ENCODE results near the gene FGFR2.

FGFR2 gene

DNA sequence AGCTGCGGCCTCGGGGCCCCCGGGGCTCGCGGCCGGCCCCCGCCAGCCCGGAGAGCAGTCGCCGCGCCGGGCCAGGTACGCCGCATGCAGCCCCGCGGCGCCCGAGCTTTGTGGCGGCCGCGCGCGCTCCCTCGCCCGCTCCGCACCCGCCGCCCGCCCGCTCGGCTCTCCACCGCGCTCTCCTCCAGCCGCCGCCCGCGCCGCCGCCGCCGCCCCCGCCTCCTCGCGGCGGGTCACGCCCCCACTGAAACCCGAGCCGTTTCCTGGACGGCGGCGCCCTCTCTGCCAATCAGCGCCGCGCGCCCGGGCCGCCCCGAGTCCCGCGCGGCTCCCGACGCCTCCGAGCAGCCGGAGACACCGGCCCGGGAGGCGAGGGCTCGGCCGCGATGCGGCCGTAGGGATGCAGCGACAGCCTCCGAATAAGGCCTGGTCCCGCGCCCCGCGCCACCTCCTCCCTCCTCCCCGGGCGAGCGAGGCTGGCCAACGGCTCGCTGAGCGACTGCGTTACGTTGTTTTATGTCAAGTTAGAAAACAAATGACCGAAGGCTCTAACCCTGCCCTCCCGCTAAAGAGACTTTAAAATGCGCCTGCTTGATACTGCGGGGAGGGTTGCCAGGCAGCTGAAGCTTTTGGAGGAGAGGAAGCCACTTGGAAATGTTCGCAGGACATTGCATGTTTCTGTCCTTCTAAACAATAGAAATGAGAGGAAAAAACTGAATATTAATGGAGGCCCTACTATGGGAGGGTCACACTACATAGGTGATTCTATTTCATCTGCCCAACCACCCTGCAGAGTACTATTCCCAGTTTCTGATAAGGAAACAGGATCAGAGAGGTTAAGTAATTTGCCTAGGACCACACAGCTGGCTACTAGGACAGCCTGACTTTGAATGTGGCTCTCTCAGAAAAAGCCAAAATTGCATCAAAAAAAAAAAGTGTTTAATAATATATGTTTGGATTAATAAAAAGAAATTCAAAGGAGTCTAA lies at the start of gene FGFR2:
TSS of gene FGFR2 (minus strand) at position 182 of the 987 bp plus-strand sequence. CDS start 4,627 bp downstream, outside the sequence.
- peak; percentile 78 for DNase-seq

DNA sequence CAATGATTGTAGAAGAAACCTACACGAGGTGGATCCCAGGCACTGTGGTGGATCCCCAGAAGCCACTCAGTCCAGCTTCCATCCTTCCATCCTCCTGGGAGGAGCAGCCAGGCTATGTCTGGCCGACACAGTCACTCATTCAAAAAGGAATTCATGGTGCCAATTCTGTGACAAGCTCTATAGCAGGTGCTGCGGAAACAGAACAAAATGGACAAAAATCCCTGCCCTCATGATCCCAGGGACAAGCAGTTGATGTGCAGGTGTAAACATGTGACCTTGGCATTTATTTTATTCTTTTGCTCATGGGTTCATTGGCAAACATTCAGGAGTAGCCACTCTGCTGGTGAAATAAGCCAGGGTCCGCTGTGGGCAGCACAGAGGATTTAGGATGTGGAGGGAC lies 49.2 kb upstream of the FGFR2 start:
- no peak for DNase-seq

DNA sequence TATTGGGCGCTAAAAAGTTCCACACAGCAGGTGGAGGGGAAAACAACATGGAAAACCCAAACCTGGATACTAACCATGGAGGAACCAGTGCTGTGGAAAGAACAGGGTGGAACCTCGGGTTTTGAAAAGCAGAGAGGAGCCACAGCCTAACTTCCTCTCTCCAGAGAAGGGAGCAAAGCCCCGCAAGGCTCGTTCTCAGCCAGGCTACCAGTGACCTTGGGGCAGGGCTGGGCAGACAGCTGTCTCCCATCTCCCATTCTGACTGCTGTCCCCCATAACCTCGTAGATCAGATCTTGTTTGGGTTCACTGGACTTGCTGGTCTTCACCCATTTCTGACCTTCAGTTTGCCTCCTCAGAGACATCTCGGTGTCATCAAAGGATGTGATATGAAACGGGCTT lies 47.5 kb upstream of the FGFR2 start:
- DNase-seq = no peak

- DNase-seq = no peak
Observed at GRCh38 chr10:121644501-121644900, 46.3 kb upstream of the FGFR2 start.

DNA sequence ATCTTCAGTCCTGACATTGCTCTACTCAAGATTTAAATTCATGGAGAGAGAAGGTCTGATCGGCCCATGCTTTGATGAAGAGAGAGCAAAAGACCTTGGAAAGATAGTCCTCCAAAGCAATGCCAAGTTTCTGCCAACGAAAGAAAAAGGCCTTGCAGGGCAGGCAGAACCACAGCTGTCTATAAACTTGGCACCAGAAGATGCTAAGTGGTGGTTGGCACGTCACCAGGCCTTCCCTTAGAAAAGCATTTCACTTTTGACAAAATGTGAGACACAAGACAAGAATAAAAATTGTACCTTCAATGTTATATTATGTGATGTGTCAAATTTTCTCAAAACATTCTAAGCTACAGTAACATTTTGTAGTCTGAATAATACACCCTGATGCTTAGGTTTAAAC lies 42.0 kb upstream of the FGFR2 start:
- no peak for DNase-seq

GRCh38 chr10:121639416-121639815 lies 41.2 kb upstream of the FGFR2 start:
- DNase-seq = no peak

DNA sequence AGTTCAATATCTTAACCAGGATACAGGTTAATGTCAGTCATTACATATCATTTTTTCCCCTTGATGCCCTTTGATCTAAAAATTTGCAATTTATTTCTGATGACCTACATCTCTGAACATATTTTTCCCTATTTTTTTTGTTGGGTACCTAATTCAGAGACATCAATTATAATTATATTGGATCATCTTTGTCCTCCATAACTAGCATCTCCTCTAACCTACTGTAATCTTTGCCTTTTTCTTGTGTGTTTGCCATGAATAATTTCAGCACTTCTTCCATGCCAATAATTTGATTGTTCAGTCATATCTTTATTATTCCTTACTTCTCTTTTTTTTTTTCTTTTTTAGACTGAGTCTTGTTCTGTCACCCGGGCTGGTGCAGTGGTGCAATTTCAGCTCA lies 39.2 kb upstream of the FGFR2 start:
- no peak for DNase-seq

GRCh38 chr10:121633056-121633455 lies 34.8 kb upstream of the FGFR2 start:
- no peak for DNase-seq

GRCh38 chr10:121631365-121632029 lies 33.3 kb upstream of the FGFR2 start:
- no peak for DNase-seq

GRCh38 chr10:121628859-121629258 lies 30.6 kb upstream of the FGFR2 start:
- DNase-seq = no peak

DNA sequence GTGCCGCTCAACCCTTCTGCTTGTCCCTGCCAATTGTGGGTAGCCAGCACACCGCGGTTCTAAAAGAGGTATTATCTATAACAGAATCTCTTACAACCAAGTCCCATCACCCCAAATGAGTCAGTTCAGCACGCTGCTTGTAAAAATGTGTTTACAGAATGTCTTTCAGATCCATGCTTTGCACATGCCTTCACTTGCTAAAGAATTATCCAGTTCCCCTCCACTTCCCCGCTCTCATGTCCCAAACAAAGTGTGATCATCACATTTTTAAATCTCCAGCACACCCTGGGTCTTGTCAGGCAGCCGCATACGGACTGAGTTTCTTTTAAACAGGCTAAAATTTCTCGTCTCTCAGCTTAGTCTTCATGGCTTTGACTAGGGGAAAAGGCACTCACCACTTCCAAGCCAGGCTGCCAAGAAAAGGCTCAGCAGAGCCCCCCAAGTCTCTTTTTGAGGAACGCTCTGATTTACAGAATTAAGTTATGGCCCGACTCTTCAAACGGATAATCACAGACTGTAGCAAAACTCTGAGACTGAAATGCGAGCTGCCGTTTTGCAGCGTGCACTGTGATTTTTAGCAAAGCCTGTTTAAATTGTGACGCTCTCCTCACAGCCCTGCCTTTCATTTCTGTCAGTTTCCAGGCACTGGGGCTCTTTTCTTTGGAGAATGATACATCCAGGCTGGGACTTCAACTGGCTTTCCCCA lies 29.8 kb upstream of the FGFR2 start:
- DNase-seq = peak; percentile 41

- DNase-seq = no peak
Observed at GRCh38 chr10:121624836-121625486, 26.7 kb upstream of the FGFR2 start.

GRCh38 chr10:121618906-121619305 lies 20.7 kb upstream of the FGFR2 start:
- no peak for DNase-seq

- DNase-seq = no peak
Observed at GRCh38 chr10:121617176-121617575, 18.9 kb upstream of the FGFR2 start.

DNA sequence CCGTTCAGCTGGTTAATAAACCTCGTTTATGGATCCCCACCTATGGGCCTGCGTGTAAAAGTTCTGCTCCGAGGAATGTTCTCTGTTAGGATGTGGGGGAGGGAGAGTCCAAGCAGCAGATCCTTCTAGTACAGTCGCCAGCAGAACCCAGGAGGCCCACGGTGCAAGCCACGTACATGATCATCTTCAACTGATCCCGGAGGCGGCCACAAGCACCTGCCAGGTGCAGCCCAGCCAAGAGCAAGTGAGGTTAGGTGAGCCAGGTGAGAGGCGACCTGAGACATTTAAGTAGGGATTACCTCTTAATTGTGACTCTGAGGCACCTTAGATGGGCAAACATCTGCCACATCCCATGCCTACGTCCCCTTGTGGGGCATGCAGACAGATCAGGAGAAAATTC lies 18.0 kb upstream of the FGFR2 start:
- DNase-seq = no peak

- no peak for DNase-seq
Observed at GRCh38 chr10:121615836-121616235, 17.6 kb upstream of the FGFR2 start.

DNA sequence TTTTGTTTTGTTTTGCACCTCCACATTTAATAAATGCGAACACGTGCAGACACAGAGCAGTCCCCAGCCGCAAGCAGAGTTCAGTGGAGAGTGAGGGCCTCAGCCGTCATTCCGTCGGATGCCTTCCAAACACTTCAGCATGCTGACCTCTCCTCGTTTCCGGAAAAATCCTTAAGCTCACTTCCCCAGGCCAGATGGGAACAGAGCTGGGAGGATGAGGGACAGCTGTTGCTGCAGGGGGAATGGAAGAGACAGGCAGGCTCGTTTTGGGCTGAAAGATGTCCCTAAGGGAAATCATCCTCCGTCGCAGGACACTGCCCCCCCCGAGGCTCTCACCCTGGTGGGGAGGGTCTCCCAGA lies 17.2 kb upstream of the FGFR2 start:
- DNase-seq = no peak

- DNase-seq = no peak
Observed at GRCh38 chr10:121614613-121615434, 16.6 kb upstream of the FGFR2 start.

DNA sequence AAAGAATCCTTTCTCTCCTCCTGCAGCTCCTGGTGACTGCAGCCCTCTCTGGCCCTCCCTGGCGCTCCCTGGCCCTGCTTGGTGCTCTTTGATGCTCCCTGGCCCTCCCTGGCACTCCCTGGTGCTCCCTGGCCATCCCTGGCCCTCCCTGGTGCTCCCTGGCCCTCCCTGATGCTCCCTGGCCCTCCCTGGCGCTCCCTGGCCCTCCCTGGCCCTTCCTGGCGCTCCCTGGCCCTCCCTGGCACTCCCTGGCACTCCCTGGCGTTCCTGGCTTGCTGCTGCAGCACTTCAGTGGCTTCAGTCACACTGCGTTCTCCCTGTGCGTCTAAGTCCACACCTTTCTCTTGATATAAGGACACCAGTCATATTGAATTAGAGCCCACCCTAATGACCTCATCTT lies 15.2 kb upstream of the FGFR2 start:
- no peak for DNase-seq

DNA sequence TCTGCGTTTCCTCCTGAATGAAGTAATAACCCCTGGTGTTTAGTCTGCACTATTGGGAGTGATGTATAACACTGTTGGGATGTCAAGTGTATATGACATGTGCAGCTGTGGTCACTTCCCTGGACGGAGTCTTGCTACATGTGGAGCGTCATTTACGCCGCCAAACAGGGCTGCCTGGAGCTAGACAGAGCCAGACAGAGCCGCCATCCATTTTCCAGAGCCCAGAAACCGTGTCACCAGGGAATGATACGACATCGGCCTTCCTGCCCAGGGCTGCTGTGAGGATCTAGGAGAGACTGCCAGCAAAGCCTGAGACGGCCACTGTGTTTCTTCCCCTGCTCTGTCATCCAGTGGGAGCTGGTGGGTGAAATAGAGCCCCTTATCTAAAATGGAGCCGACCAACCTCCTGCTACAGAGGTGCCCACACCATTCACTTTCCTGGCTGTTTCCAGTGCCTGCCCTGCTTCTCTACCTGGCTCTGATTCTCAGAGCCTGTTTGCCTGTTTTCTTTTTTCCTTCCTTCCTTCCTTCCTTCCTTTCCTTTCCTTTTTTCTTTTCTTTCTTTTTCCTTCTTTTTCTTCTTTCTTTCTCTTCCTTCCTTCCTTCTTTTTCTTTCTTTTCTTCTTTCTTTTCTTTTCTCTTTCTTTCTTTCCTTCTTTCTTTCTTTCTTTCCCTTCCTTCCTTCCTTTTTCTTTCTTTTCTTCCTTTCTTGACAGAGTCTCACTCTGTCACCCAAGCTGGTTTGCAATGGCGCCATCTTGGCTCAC lies 13.3 kb upstream of the FGFR2 start:
- no peak for DNase-seq

DNA sequence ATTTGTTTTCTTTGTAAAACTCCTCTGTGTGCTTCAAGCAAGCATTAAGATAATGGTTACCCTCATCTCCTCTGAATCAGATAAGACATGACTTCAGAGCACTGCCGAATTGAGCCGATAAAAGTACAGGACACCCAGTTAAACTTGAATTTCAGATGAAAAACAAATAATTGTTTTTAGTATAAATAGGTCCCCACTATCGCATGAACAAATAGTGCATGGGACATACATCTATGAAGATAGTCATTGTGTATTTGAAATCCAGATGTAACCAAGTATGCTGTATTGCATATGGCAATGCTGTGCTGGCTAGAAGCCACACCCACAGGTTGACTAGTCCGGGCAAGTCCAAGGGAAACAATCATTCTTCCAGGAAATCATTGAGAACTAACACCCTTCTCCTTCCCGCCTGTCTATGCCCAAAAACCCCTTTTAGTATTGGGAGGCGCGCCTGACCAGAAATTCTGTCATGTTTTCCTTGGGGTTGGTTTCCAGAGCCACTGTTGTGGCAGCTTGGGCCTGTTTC lies 12.6 kb upstream of the FGFR2 start:
- no peak for DNase-seq
